Measurements from ENCODE around the gene TAF4B.

DNA sequence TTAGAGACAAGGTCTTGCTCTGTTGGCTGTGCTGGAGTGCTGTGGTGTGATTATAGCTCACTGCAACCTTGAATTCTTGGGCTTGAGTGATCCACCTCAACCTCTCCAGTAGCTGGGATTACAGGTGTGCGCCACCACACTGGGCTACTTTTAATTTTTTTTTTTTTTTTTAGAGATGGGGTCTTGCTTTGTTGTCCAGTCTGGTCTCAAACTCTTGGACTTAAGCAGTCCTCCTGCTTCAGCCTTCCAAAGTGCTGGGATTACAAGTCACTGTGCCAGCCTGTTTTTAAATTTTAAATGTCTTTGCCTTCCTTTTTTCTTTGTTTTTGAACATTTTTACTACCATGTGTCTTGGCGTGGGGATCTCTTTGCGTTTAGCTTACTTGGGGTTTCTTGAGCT, 32.5 kb downstream of the TAF4B start:
- TF ChIP-seq, protein P1, sequence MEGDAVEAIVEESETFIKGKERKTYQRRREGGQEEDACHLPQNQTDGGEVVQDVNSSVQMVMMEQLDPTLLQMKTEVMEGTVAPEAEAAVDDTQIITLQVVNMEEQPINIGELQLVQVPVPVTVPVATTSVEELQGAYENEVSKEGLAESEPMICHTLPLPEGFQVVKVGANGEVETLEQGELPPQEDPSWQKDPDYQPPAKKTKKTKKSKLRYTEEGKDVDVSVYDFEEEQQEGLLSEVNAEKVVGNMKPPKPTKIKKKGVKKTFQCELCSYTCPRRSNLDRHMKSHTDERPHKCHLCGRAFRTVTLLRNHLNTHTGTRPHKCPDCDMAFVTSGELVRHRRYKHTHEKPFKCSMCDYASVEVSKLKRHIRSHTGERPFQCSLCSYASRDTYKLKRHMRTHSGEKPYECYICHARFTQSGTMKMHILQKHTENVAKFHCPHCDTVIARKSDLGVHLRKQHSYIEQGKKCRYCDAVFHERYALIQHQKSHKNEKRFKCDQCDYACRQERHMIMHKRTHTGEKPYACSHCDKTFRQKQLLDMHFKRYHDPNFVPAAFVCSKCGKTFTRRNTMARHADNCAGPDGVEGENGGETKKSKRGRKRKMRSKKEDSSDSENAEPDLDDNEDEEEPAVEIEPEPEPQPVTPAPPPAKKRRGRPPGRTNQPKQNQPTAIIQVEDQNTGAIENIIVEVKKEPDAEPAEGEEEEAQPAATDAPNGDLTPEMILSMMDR (conservative IDR thresholded peaks at IDR 0.05; ENCODE audit: low read depth, low read length), result no peak
- TF ChIP-seq EZH2 (IDR thresholded peaks at IDR 0.05; ENCODE audit: low read length, unreplicated experiment), result no peak

All from PC-3 (cell line).